Epithelial cell of proximal tubule (primary cell): Measurements from ENCODE around the gene SNRPD3. TPM values are rescaled to one million over a fixed set of nuclear protein-coding genes. Genes with fewer than 3 reads are reported as not detected.
"Not testable (repeated sequence)": the region's sequence is repeated elsewhere in the genome, so short reads cannot be mapped to it uniquely, and the experiment has no call there.

Experiments
- DNase-seq: peaks from one replicate; pipeline ENCODE4 v3.0.0-alpha.2; 2011; ENCODE audit warnings: low read depth
- H3K4me3 ChIP-seq: 2 replicates; pipeline ENCODE4 v1.5.1; 2011; ENCODE audit warnings: low read depth, mild to moderate bottlenecking, low read length
- total RNA-seq: library from RNA; depleted of rRNA; stranded (reverse); fragments of >200 nt; gene quantifications from 2 replicates; pipeline ENCODE4 v1.2.3, GENCODE V29; 2015
- TF ChIP-seq, protein P1 (sequence below): conservative IDR thresholded peaks from 2 replicates; pipeline ENCODE4 v1.5.1; 2012; ENCODE audit warnings: low read depth, mild to moderate bottlenecking, low read length

SNRPD3 gene
- total RNA-seq, 1 donor from 2014 or later = 256 TPM

DNA sequence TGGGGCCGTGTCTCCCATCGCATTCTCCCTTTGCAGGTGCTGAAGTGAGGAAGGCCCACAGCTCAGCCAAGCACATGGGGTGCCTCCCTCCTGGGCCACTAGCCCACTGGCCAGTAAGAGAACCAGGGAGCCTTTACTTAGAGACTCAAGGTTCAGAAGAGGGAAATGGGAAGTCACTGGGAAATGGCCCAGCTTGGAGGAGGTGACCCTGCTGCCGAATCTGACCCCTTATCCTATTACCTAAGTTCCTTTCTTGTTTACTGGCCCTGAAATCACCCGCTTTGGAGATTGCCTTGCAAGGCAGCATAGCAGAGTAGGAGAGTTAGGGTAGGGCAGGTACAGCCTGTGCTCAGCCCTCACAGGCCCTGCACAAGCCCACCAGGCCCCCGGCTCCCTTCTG lies 36.3 kb upstream of the SNRPD3 start:
- TF ChIP-seq, protein P1, sequence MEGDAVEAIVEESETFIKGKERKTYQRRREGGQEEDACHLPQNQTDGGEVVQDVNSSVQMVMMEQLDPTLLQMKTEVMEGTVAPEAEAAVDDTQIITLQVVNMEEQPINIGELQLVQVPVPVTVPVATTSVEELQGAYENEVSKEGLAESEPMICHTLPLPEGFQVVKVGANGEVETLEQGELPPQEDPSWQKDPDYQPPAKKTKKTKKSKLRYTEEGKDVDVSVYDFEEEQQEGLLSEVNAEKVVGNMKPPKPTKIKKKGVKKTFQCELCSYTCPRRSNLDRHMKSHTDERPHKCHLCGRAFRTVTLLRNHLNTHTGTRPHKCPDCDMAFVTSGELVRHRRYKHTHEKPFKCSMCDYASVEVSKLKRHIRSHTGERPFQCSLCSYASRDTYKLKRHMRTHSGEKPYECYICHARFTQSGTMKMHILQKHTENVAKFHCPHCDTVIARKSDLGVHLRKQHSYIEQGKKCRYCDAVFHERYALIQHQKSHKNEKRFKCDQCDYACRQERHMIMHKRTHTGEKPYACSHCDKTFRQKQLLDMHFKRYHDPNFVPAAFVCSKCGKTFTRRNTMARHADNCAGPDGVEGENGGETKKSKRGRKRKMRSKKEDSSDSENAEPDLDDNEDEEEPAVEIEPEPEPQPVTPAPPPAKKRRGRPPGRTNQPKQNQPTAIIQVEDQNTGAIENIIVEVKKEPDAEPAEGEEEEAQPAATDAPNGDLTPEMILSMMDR = no peak
- no peak overlapping the region for H3K4me3 ChIP-seq
- DNase-seq = no peak

GRCh38 chr22:24521791-24522245 lies 34.0 kb upstream of the SNRPD3 start:
- DNase-seq = peak; percentile 63
- H3K4me3 ChIP-seq = peak overlapping the region; percentile 8
- TF ChIP-seq, protein P1 = peak; percentile 82

GRCh38 chr22:24523873-24524272 lies 31.9 kb upstream of the SNRPD3 start:
- DNase-seq = no peak
- TF ChIP-seq, protein P1 = no peak
- H3K4me3 ChIP-seq = no peak overlapping the region

DNA sequence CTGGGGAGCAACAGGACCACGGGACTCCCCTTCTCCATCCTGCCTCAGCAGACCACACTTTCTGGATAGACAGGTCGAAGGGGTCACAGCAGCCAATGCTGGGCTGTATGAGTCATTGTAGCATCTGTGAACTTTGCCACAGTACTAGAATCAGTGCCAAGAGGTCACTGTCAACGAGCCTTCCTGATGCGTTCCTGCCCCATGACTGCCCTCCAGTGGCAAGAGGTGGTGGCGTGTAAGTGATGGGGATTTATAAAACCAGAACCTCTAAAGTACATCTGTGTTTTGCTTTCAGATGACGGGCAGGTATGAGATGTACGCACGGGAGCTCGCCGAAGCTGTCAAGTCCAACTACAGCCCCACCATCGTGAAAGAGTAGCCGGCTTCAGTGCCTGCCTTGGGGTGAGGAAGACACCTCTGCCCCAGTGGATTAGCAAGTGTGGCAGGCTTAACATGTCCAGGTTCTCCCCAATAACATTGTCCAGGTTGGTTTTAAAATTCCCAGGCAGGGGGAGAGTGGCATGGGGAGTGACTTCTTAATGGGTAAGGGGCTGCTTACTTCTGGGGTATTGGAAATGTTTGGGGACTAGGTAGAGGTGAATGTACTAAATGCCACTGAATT lies 30.3 kb upstream of the SNRPD3 start:
- no peak overlapping the region for H3K4me3 ChIP-seq
- TF ChIP-seq, protein P1 = peak; percentile 93
- DNase-seq = no peak

DNA sequence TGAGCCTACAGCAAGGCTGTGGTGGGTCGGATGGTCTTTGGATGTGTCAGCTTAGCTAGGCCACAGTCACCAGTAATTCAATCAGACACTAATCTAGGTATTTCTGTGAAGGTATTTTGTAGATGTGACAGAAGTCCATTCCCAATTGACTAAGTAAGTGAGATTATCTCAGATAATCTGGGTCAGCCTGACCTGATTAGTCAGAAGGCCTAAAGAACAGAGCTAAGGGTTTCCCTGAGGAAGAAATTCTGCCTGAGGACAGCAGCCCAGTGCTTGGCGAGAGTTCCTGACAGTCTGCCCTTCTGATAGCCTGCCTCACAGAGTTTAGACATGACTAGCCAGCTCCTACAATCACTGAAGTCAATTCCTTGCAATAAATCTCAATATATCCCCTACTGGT lies 29.6 kb upstream of the SNRPD3 start:
- H3K4me3 ChIP-seq = no peak overlapping the region
- TF ChIP-seq, protein P1 = no peak
- no peak for DNase-seq

GRCh38 chr22:24529898-24530297 lies 25.9 kb upstream of the SNRPD3 start:
- TF ChIP-seq, protein P1 = no peak
- no peak for DNase-seq

DNA sequence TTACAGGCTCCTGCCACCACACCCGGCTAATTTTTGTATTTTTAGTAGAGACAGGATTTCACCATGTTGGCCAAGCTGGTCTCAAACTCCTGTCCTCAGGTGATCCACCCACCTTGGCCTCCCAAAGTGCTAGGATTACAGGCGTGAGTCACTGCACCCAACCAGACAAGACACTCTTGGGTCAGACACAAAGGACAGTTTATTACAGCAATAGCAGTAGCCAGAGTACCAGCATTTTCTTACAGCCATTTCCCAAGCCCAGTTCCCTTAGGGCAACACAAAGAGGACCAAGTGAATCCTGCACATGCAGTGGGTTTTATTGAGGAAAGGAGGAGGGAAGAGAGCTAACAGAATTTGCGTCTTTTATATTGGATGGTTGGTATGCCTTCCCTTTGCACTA lies 24.8 kb upstream of the SNRPD3 start:
- not testable (repeated sequence) for DNase-seq, H3K4me3 ChIP-seq

More at GRCh38 chr22:24529898-24530297, 25.9 kb upstream of the SNRPD3 start:
- no peak overlapping the region for H3K4me3 ChIP-seq

DNA sequence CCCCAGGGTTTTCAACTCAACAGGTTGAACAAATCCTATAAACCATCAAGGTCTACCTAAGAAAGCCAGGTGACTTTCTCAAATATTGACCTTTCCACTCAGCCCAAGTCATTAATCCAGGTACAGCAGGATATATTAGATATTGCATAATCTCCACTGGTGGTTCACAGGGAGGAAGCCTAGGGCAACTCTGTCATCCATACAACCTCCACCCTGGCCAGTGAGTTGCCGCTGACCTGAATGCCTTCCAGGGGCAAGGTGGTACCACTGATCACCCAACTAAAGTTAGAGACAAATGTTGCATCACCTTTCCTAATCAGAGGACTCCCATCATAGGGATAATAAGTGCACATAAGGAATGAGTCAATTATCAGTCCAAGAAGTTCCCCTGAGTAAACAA lies 23.7 kb upstream of the SNRPD3 start:
- TF ChIP-seq, protein P1 = no peak
- DNase-seq = no peak

More for the DNA sequence above, 23.7 kb upstream of the SNRPD3 start:
- no peak overlapping the region for H3K4me3 ChIP-seq
